ENCODE measurements around the gene DGKZ.
A peak's percentile ranks its signal among the peaks of the same experiment; 100 is the strongest.

DGKZ gene

DNA sequence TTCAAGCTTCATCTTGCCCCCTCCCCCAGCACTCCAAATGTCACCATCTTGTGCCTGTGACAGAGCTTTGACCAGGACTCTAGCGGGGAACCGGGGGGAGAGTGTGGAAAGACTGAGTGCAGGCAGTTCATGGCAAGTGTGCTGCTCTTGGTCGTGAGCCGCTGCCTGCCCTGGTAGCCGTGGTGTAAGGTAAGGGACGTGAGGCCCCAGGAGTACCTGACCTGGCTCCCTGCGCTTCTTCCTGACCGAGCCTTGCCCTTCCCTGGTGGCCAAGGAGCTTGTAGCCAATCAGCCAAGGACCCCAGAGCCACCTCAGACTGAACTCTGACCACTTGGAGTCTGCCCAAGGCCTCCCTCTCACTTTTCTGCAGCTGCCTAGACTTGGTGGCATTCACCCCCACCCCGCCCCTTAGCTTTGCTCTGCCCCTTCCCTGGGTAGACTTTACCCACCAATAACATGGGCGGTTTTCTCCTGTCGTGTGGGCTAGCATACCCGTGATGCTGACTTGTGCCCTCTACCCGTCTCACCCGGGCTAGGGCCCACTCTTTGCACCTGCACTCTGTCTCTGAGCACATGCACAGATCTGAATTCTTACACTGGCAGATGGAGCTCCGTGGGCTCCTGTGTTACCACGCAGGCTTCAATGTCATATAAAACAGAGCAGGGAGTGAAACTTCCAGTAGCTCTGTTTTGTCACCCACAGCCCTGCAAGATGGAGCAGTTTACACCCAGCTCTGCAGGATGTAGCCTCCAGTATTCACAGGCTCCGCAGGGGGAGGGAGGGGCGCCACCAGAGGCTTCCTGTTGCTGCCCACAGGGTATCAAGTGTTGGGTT is 1.5 kb downstream of the DGKZ start:
- no peak for DNase-seq

DNA sequence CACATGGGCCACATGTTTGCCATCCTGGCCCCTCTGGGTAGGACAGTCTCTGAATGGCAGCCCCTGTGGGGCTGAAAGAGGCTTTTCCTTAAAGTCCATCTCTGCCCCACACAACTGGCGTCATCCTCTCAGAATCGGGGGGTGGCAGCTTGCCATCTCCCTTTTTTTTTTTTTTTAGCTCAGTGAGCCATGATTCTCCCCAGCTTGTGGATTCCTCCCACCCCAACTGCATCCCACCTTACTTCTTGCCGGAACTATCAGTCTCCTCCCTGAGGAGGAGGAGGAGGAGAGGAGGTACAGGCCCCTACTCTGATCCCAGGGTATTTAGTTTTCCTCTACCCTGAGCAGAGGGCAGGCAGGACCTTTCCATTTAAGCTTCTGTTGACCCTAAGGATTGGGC is 3.4 kb downstream of the DGKZ start:
- DNase-seq = no peak

DNA sequence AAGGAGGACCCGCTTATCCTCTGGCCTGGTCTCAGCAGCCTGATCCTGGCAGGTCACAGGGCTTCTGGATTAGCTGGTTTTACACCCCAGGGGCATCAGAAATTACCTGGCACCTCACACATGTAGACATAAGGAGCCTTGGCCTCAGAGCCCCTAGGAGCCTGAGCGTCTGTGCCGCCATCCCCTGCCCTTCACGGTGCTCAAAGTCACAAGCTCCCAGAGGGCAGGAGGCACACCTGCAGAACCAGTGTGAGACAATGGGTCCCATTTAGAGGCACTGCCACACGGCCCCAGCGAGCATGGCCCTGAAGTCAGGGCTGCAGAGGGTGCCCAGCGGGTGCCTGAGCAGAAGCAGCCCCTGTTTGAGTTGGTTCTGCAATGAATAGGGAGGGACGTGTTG is 3.9 kb downstream of the DGKZ start:
- no peak for DNase-seq

DNA sequence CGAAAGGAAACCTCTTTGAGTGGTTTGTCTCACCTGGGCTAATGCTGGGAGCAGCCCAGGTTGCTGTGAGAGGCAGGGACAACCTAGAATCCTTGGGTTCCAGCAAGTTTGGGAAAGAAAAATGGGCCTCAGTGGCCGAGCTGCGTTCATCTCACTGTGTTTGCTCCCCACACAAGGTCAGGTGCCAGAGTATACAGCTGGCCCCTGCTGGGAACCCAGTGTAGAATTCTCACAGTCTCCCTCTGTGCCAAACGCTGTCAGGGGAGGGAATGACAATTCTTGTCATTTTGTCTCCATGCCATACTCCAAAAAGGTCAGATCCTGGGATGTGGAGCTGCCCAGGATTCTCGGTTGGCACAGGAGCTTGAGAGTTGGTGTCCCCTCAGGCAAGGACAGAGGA is 4.3 kb downstream of the DGKZ start:
- no peak for DNase-seq

DNA sequence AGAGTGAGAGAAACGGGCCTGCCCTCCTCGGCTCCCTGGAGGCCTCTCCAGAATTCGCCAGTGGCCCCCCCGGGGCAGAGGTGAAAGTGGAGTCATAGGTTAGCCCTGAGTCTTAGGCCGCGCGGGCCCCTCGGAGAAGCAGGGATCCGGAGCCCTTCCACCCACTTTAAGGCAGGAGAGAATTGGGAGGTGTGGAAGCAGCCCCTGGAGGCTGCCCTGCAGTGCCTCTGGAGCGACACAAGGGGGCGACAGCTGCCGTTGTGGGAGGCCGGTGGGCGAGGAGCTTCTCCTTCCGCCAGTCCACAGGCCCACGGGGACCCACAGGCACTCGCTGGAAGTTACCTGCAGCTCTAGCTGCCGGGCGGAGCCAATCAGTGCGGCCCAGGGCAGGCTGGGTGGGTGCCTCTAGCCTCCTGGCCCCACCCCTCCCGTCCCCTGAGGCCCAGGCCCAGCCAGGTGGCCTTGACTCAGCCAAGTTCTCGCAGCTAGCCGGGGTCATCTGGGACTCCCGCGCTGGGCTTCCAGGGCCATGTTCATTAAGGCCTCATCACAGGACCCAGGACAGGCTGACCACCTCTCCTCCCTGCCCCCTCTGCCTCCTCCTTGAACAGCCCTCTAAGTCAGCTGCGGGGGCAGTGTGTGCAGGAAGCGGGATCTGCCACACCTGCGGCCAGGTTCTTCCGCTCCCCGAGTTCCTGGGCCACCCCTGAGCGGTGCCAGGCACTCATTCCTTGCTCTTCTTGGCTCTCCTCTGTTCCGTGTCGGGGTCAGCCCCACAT is 5.0 kb downstream of the DGKZ start:
- DNase-seq = peak; percentile 20

DNA sequence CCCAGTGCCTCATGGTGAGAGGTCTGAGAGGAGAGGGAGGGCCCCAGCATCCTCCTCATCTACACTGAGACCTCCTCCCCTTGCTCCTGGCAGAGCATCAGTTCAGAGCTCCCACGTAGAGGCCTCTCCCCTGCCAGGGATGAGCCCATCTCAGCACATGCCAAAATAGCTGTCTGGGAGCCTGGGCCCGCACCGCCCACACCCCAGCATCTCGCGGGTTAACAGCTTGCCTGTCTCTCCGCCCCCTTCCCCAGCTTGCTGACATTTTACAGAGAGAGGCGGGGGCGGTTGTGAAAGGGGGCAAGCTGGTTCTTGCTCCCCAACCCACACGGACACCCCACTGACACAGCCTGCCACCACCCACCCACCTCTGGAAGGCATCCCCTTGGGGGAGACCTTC is 6.4 kb downstream of the DGKZ start:
- no peak for DNase-seq

DNA sequence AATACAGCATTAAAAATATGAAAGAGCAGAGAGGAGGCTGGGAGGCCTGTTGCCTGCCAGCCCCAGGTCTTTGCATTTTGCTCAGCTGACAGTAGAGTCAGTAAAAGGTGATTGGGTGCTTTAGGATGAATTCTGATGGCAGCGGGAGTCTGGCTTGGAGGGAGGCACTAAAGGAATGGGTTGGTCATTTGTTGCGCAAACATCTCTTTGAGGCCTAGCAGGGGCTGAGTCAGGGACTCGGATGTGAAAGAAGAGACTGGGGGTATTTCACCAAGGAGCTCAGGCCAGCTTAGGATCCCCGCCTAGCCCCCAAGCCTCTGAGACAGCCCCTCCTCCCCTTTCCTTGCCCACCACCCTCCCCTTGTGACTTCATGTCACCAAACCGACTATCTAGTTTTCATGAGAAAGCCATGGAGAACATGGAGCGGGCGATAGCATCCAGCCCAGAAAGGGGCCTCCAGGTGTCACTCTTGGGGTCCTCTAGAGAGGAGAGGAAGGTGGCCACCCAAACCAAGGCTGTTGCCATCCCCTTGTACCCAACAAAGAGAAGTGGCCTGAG is 9.7 kb downstream of the DGKZ start:
- DNase-seq = peak; percentile 42

DNA sequence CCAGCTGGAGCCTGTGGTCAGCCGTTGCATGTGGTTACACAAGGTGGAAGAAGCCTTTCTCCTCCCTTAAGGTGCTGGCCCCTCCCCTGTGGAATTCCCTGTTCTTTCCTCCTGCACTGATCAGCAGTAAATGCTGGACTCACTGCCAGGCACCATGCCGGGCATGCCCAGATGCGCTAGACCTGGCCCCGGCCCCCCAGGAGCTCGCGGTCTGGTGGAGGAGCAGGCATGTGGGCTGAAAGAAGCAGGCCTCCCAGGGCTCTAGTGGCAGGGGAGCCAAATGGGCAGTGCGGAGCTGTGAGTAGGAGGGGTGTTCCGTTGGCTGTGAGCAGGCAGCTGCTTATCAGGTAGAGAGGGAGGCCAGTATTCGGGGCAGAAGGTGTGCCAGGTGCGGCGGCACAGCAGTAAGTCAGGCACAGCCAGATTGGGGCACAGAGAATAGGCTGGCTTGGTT is 10.2 kb downstream of the DGKZ start:
- no peak for DNase-seq

DNA sequence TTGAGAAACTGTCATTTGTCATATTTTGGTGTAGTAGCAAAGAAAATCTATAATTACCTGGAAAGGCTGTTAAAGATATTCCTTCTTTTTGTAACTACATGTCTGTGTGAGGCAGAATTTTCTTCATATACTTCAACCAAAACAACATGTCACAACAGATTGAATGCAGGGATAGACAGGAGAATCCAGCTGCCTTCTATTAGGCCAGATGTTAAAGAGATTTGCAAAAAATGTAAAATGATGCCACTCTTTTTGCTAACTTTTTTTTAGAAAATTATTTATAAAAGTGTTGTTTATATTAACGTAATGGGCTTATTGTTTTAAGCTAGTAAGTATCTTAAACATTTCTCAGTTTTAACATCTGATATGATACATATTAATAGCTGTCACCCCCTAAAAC is 12.7 kb downstream of the DGKZ start:
- no peak for DNase-seq

DNA sequence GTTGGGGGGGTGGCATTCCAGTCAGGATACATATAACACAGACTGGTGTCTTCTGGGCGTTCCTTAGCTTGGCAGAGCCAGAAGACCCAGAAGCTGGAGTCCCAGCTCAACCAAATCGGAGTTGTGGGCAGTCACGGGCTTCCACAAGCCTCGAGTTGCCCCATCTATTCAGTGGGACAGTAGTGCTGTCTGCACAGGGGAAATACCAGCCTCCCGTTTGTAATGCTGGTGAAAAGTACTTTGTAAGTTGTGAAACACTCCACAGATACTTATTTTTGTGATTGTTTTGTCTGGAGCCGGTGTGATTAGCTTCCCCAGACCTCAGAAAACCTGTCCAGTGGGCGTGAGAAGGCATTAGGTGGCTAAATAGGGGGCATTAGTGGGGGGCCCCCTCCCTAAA is 13.6 kb downstream of the DGKZ start:
- no peak for DNase-seq

DNA sequence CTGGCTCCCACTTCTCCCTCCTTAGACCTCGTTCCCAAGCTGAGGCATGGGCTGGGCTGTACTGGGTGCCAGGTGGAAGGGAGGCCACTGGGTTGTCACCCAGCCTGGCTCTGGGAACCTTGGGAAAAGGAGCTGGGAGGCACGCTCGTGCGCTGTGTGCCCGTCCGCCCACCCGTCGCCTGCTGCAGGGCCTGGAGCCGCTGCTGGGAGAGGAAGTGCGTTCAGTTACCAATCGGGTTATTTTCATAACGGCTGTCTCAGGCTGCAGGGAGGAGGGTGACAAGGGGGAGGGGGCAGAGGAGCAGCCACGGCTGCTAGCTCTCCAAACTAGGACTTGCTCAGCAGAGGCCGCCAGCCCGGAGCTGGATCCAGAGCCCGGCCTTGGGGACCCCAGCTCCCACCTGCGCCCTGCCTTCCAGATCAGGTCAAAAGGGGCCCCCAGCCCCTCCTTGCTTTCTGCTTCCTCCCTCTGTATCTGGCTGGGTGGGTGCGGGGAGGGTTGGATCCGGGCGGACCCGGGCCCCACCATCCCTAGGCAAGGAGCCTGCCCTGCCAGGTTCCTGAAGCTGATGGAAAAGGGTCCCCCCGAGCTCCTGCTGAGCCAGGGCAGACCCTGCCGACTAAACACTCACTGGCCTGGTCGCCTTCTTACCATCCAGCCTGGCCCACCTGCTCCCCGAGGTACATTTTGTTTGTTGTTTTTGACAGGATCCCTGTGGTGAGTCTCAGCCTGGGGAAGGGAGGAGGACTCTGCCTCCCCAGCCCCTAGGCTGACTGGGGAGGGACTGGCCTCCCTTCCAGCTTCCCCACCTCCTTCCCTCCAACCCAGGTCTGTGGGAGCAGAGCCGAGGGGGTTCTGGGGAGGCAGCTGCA is 14.3 kb downstream of the DGKZ start:
- no peak for DNase-seq

DNA sequence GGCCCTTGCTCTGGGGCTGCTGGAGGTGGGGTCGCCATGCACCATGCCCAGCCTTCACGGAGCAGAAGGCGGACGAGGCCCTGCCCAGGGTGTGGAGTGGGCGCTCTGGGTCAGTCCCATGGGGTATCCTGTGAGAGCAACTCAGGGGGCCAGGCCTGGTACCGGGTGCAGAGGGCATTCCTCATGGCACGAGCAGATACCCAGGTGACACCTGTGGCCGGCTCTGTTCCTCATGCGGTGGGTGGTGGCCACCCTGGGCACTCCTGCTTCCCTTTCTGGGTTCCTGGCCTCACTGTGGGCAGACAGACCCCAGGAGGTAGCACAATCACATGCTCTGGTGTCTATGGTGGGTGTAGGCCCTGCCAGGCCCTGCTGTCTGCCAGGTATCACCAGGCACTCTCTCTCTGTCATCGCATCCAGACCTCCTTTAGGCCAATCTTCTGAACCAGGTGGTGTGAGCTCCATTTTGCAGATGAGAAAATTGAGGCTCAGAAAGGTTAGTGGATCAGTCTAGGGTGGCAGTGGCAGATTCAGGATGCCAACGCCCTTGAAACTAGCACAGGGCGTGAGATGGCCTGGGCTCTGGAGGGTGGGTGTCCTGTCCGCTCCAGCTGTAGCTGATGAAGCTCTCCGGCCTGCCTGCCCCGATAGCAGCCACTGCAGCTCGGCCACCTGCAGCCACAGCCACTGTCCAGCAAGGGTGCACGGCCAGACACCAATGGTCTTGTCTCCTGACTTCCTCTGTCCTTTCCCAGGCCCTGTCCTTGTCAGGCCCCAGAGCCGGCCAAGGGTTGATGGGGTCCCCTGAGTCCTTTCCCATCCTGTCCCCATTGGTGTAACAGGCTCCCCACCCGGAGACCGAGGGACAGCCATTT is 15.1 kb downstream of the DGKZ start:
- DNase-seq = no peak

DNA sequence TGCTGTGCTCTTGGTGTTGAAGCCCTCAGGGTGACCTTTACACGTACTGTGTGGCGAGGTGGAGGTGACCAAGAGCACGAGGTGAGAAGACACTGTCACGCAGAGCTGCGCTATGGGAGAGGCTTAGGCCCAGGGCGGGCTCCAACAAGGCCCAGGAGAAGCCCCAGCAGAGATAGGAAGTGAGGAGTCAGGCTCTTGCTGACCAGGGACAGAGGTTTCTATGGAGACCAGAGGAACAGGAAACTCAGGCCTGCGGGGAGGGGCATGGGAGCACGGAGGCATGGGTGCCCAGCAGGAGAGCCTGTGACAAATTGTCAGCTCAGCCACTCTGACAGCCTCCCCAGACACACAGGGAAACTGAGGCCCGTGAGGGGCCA is 15.8 kb downstream of the DGKZ start:
- no peak for DNase-seq

DNA sequence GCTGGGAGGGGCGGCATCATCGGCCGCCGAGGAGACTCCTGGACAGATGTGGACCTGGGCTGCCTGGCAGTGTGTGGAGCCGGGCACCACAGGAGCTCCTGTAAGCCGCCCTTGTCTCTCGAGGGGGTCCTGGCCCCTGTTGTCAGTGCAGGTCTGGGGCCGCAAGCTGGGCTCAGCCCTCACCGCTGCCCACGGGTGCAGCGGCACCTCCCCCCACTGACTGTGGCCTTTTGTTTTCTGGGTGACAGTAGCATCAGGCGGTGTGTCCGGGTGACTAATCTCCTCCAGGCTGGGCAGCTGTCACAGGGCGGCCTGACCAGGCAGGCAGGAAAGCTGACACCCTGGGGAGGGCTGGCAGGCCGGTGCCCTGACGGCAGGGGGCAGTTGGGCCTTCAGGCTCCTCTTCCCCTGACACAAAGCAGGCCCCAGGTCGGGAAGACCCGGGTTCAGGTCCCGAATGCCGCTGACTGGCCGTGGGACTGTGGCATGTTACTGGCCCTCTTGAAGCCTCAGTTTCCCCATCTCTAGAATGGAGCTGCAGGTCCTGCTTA is 16.3 kb downstream of the DGKZ start:
- no peak for DNase-seq

DNA sequence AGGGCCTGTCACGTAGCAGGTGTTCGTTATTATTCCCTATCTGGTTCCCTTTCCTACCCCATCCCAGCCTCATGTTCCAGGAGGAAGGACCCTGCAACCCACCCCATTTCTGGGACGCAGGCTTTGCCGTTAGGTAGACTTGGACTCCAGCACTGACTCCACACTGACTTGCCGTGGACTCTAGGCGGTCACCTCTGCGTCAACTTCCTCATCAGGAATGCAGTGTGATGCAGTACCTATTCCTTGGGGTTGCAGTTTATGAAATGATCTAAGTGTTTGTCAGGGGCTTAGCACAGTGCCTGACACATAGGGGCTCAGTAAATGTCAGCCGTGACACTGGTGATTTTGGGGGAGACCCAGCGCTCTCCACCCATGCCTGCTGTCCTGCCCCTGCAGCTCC is 16.8 kb downstream of the DGKZ start:
- DNase-seq = no peak

DNA sequence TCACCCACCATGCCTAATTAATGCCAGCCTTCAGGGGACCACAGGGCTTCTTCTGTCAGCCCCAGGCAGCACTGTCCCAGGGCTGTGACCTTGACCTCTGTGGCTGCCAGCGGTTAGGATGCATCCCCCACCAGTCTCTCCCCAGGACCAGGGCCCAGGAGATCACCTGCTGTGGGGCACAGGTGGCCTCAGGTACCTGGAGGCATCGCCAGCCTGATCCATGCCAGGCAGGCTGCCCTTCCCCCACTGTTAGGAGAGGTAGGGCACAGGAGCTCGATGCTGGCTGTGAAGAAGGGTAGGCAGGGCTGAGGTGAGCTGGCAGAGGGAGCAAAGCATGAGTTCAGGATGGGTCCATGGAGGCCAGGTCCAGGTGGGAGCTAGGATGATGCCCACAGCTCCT is 17.5 kb downstream of the DGKZ start:
- DNase-seq = no peak

DNA sequence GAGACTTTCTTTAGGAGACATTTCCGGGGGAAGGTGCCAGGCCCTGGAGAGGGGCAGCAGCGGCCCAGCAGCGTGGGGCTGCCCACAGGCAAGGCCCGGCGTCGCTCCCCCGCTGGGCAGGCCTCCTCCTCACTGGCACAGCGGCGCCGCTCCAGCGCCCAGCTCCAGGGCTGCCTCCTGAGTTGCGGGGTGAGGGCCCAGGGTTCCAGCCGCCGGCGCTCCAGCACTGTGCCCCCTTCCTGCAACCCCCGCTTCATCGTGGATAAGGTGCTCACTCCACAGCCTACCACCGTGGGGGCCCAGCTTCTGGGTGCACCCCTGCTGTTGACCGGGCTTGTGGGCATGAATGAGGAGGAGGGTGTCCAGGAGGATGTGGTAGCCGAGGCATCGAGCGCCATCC is 19.0 kb downstream of the DGKZ start:
- DNase-seq = no peak

DNA sequence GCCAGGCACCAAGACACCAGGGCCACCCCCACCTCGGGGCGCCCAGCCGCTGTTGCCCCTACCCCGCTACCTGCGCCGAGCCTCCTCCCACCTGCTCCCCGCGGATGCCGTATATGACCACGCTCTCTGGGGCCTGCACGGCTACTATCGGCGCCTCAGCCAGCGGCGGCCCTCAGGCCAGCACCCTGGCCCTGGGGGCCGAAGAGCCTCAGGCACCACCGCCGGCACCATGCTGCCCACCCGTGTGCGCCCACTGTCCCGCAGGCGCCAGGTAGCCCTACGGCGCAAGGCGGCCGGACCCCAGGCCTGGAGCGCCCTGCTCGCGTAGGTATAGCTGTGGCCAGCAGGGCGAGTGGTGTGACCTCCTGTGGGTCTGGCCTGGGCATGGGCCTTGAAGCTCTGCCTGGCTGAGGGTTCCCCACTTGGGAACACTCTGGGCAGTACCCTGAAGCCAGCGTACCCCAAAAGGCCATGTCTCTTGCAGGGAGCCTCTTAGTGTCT is 19.4 kb downstream of the DGKZ start:
- no peak for DNase-seq

DNA sequence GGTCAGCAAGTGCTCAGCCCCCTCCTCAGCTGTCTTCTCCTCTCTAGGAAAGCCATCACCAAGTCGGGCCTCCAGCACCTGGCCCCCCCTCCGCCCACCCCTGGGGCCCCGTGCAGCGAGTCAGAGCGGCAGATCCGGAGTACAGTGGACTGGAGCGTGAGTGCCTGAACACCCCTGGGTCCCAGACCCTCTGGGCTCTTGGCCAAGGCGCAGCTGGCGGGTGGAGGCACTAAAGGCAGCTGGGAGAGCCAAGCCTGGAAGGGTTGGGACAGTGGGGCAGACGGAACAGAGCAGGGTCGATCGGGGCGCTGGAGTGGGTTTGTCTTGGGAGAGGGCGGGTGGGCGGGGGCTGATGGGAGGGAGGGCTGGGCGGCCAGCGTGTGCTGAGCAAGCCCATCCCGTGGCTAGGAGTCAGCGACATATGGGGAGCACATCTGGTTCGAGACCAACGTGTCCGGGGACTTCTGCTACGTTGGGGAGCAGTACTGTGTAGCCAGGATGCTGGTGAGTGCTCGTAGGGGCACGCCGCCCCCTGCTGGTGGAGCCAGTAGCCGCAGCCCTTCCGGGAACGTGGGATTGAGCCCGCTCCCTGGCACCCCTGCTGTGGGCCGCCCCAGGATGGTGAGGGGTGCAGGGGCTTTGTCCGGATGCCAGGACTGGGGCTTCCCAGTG is 20.1 kb downstream of the DGKZ start:
- DNase-seq = peak; percentile 49

DNA sequence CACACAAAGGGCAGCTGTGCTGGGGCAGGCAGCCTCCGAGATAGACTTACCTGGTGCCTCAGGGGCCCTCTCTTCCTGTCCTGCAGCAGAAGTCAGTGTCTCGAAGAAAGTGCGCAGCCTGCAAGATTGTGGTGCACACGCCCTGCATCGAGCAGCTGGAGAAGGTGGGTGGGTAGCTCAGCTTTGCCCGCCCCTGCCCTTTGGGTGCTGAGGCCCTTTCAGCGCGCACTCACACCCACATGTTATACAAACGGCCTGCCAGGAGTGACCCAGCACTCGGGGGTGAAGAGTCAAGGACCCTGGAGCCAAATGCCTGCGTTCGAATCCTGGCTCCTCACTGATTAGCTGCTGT is 20.6 kb downstream of the DGKZ start:
- DNase-seq = no peak
